HG02870 (cell line): ENCODE results near the gene SHROOM3.

ENCODE experiments used
- ATAC-seq: cut with Tn5 transposase; IDR thresholded peaks from one replicate; pipeline ENCODE4 v1.9.1; 2021; ENCODE audit warnings: mild to moderate bottlenecking, moderate library complexity; ENCODE audit not compliant: unreplicated experiment

The SHROOM3 gene

DNA sequence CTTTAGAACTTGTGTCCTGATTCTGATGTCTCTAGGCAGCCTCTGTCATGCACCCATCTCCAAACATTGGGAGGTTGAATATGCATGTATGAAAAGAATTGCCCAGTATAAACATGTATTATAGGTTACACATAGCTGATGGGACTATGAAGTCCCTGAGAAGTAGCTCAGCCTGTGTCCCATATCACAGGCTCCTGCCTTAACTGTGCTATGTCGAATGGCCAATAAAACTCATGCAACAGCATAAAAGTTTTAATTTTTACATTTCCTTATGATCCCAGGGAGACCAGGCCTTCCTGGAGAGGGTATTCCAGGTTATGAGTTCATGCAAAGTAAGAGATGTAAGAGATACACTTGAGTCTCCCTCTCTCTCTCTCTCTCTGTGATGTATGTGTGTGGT lies 217.4 kb downstream of the SHROOM3 start:
- ATAC-seq = no peak

DNA sequence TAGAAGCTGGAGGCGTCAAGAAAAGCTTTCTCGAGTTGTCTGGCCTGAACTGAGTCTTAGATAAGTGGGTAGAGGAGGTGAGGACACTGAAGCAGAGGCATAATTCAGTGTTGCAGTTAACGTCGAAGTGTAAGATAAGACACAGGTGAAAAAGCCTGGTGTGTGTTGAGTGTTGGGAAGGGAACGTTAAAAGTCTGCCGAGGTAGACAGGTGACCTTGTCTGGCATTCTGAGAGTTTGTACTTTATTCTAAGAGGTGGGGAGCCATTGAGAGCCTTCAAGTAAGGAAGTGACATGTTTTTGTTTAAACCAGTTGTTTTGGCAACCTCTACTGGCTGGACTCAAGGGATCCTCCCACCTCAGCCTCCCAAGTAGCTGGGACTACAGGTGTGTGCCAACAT lies 219.1 kb downstream of the SHROOM3 start:
- ATAC-seq = no peak

DNA sequence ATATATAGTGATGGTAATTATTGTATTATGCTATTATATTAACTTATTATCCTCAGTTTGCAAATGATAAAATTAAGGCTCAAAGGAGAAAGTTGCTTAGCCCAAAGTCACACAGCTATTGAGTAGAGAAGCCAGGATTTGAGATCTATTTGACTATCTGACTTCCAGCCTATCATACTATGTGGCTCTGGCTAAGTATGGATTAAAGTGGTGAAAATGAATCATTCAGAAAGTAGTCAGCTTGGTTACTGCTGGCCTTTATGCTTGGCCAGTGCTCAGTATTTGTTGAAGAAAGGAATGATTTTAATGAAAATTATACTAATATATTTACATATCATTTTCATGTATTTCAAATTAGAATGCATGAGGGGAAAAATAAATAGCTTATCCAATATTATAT lies 219.8 kb downstream of the SHROOM3 start:
- ATAC-seq = no peak

DNA sequence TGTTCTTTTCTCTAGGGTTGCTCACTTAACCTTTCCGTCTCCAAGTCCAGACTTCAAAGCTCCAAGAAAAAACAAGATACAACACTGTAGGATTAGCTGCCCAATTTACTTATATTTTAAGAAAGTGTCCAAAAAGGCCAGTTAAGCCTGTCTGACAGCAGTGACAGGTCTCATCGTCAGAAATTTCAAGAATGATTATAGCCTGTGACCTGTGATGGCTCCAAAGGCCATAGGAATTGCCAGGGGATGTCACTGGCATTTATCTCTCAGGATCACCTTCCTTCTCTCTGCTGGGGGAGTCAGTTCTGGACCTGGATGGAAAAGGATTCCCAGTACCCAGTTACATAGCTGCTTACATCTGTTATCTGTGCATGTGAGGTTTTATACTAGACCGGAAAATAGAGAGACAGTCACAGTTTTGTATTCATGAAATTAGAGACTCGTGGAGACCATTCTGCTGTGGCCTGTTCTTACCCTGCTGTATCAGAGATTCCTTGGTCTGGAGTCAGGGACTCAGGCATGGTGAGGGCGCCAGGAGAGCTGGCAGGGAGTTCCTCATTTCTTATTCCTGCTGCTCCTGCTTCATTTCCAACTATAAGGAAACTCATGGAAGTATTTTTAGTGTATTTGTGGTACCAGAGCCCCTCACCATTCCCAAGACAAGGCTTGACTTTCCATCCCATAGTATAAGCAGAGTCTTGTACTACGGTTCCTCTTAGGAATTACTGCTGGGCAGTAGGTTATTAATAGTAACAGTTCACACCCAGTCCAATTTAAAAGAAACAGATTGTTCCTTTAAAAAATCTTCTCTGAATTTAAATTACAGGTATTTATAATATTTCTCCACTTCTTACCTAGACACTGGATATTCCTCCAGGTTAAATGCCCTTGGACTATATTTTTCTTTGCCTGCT lies 220.8 kb downstream of the SHROOM3 start:
- ATAC-seq = no peak

DNA sequence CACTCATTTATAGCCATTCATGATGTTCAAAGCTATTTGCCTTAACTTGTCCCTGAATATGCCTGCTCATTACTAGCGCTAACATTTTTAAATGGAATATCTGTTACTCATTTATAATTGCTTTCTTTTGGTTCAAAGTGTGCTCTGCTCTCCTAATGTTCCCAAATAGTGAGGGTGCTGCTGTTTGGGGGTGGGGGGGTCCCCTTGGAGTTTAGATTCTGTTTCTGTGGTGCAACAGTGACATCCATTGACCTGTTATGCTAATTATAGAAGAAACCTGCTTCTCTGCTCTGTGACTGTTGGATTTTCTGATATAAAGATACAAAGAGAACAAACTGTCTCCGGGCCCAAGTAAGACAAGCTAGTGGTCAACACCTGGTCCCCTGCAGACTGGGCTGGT lies 222.4 kb downstream of the SHROOM3 start:
- ATAC-seq = no peak

DNA sequence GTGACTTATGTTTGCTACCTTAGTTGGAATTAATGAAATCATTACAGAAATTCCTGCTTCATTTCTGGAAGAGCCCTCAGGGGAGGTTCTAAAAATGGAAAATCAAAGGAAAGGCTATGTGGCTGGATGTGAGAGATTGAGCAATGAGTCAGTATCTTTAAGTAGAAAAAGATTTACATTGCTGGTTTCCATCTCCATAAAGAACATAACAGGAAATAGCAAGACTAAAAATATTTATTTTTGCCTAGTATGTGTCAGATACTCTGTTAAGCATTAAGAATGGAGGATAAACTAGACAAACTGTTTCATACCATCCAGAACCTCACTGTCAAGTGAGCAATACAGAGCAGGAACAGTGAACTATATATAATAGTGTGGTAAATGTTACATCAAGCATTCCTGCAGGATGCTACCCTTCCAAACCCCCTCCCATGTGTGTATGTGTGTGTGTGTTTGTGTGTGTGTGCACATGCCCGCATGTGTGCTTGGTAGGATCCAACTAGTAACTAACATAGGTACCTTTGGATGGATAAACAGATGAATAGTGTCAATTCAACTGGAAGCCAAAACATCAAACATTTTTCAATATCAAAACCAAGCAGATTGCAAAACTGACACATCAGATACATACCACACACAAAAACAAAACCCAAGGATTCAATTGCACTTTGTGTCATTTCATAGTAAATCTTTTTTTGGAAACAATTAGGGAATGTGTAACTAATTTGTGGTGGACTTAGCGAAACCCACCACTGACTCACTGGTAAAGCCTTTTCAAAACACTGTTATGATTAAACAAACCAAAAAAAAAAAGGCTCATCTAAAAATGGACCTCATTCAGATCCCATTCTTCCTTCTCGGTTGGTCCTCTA lies 223.4 kb downstream of the SHROOM3 start:
- no peak for ATAC-seq

DNA sequence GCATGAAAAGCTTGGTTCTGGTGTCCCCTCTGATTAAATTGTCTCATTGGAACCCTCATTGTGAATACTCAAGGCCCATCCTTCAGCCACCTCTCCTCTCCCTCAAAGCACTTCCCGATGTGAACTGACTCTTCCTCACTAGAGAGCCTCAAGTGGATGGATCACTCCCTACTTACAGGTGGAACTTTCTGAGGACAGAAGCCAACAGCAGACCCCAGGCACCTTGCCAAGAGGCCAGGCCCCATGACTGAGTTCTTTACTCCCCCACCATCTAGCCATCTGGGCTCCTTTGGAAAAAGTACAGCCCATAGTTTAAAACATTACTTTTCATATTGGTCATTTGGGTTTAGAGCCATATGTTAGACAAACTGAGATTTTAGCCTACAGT lies 224.1 kb downstream of the SHROOM3 start:
- ATAC-seq = no peak

DNA sequence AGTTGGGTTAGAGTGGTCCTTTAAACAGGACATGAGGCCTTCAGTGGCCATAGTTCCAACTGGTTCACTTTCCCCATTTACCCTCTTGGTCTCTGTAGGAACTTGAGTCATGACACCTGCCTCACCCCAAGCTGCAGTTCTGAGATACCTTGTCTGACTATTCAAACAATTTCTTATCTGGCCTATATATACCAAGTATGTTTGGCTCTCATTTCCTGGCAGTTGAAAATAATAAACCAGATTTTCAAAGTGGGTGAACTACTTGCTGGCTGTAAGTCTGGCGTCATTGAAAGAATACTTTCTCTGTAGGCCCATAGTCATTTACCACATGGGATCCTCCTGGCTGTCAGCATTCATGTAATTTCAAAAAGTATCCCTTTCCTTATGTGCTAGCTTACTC lies 228.8 kb downstream of the SHROOM3 start:
- ATAC-seq = no peak

DNA sequence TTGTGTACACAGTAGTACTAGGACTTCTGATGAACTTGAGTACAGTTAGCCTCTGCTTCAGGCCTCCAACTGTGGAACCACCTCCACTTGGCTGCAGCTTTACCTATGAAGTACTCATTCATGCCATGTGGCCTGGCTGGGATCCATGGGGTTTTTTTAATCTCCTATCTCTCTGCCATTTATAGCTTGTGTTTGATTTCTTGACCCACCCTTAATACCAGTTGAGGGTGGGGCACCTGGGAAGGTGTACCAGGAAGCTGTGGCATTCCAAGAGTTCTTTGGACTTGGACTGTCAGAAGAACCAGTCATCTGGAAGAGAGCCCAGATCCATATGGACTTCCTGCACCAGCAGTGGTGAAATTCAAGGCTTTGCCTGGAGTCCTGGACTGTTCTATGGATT lies 230.1 kb downstream of the SHROOM3 start:
- ATAC-seq = no peak

DNA sequence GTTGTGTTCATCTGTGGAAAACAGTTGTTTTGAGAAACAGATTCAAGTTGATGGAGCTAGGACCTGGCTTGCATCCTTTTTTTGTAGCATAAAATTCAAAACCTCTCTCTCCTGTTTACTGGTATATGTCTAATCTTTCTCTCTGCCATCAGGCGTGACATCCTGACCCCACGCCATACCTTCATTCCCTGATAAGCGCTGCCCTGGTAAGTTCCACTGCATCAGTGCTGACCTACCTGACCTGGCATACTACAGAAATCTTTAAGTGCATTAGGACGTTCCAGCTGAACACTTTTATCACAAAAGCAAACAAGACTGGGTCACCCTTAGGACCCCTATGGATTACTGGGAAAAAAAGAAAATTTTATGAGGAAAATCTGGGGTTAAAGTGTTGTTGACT lies 230.7 kb downstream of the SHROOM3 start:
- no peak for ATAC-seq

DNA sequence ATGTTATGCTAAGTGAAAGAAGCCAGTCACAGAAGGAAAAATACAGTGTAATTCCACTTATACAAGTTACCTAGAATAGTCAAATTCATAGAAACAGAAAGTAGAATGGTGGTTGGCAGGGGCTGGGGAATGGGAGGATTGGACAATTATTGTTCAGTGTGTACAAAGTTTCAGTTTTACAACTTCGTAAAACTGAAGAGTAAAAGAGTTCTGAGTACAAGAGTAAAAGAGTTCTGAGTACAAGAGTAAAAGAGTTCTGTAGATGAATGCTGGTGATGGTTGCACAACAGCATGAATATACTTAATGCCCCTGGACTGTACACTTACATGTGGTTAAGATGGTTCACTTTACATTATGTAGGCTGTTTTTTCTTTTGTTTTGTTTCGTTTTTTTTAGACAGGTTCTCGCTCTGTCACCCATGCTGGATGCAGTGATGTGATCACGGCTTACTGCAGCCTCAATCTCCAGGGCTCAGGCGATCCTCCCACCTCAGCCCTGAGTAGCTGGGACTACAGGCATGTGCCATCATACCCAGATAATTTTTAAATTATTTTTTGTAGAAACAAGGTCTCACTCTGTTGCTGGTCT lies 232.0 kb downstream of the SHROOM3 start:
- ATAC-seq = no peak

DNA sequence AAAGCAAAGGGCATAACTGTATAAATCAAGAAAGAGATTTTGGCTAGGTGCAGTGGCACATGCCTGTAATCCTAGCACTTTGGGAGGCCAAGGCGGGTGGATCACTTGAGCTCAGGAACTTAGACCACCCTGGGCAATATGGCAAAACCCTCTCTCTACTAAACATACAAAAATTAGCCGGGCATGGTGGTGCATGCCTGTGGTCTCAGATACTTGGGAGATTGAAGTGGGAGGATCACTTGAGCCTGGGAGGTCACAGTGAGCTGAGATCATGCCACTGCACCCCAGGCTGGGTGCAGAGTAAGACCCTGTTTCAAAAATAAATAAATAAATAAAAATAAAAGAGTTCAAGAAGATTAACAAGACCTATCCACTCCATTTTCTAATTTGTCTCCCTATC lies 235.6 kb downstream of the SHROOM3 start:
- no peak for ATAC-seq

DNA sequence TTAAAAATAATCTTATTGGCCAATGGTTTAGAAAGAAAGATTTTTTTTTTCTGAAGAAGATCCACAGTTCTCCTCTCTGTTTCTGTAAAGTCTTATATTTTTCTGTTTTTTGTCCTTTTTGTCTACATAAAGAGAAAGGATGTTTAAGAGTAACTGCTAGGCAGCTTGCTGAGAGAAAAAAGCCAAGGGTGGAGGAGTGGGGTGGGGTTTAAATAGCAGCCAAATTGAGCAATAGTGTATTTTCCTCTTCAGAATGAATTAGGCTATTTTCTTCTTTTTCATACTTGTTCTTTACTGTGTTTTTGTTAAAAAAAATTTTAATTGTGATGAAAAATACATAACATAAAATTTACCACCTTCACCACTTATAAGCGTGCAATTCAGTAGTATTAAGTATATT lies 238.3 kb downstream of the SHROOM3 start:
- ATAC-seq = no peak

DNA sequence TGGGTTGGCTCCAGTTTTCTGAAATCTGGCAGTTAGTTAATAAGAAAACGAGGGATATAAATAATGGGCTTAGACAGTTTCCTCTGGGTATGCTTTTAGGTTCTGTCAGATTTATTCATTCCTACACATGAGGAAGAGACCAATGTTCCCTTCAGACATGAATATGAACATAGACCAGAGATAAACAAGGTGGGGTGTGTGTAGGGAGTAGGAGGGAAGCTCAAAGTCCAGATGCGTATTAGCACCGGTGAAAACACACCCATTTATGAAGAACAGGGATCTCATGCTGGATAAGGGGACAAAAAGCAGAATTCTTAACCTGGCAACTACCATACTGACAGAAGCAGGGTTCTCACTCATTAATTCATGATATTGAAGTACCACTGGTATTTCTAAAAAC lies 240.0 kb downstream of the SHROOM3 start:
- no peak for ATAC-seq

DNA sequence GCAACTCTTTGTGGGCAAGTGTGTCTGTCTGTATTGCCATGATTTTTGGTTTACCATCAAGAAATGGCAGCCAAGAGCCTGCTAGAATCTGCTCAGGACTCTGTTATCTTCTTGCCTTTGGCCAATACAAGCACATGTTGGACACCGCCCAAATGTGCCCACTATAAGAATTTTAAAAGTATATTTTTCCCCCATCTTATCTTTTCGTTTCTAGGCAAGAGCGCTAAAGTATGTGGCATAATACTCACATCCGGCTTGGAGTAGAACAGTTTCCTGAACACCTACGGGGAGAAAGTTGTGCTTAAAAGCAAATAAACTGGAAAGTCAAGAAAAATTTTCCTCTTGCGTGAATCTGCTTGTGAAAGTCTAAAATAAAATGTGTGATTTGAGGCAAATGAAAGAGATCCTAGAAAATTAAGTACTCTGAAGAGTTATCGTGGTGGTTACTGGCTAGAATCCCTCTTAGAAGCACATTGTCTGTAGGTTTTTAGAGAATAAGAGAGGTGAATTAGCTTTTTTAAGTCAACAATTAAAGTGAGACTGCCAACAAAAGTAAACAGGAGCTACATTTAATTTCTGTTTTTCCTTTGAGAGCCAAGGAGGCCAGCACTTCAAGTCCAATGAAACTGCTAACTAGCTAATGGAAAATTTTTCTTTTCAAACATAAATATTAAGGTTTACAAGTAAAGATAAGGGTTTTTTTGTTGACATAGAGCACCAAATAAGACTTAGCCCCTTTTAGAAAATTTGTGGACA lies 242.7 kb downstream of the SHROOM3 start:
- no peak for ATAC-seq

DNA sequence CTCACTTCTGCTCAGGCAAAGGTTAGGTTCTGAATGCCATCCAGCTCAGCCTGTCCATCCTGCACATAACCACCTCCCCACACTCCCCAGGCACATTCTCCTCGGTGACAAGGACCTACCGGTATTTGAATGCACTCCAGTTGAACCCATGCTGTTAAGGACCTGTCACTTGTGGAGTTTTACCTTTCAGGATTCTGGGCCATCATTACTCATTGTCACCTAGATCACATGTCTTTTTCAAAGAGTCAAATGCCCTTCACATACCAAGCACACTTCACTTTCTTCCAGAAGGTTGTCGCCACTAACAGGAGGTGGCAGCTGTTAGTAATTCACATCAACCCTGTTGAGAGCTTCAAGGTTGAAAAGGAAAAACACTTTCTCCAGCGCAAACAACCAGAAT lies 244.7 kb downstream of the SHROOM3 start:
- ATAC-seq = no peak

DNA sequence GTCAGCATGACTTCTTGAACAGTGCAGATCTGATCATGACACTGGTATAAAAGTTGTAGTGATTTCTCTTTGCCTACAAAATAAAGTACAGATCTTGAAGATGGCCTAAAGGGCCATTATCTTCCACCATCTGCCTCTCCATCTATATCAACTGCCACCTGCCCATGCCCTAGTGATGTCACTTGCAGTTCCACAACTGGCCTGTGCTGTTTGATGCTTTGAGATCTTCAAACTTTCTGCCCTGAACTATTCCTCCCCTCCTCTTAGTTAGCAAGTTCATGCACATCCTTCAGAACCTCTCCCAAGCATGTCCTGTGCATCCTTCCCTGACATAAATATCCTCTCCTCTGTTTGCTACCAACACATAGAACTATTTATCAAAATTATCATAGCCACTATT lies 245.9 kb downstream of the SHROOM3 start:
- no peak for ATAC-seq

DNA sequence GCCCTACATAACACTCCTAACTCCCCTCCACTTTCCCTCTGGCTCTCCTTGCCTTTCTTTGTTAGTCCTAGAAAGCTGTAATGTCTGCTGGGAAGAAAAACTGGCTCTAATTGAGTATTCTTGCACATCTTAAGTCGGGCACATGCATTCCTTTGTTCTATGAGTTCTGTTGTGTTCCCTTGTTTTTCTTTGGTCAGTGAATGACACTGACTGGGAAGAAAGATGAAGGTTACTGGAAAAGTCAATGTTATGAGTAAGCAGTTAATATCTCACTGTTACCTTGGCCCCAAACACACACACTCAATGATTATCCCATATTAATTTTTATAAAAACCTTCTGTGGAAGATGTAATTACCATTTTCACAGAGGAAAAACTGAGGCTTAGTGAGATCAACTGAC lies 247.0 kb downstream of the SHROOM3 start:
- ATAC-seq = no peak

DNA sequence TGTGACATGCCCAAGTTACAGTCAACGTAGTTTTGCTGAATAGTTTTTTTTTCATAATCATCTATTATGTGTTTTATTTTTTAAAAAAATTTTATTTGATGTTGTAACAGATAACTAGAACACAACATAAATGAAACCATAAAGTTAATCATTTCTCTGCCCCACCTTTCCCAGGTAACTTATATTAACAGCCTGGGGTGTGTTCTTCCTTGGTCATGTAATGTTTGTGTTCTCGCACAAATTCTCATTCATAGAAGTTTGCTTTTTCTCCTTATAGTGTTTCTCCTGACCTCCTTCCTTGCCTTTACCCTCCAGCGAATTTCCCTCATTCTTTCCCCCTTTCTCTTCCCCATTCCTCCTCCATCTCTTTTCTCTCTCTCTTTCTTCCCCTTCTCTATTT lies 248.1 kb downstream of the SHROOM3 start:
- no peak for ATAC-seq

DNA sequence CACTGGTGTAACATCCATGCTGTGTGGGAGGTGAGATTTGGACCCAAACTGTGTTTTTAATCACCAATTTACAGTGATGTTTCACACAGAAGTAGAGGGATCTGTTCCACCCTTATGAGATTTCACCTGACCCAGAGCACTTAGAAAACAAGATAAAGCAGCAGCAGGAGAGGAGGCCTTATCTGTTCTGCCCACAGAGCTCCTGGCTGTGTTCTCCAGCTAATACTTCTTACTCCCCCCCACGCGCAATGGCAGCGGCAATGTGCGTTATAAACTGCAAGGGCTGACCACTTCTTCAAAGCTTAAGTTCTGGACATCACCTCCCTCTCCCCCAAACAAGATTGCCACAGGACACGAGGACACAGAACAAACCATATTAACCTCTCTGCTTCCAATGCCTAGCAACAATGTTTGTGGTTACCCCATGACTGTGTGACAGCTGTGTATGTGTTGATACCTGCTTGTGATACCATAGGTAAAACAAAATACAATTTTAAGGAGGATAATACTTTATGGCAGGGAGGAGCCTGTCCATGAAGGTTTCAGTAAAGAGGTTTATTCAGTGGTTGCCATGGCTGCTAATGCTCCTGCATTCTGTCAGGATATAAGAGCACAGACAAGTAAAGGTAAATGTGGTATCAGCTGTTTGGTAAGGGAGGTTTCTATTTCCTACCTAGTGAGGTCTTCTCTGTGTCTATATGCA lies 252.9 kb downstream of the SHROOM3 start:
- no peak for ATAC-seq
